NCI-H510A (cell line): ENCODE results near the gene LRRC61.
"Not testable (repeated sequence)": the region's sequence is repeated elsewhere in the genome, so short reads cannot be mapped to it uniquely, and the experiment has no call there.

Source experiments
- DNase-seq: peaks from one replicate; lab custom pipeline; 2025; lab: John Stamatoyannopoulos, UW

Gene LRRC61, protein sequence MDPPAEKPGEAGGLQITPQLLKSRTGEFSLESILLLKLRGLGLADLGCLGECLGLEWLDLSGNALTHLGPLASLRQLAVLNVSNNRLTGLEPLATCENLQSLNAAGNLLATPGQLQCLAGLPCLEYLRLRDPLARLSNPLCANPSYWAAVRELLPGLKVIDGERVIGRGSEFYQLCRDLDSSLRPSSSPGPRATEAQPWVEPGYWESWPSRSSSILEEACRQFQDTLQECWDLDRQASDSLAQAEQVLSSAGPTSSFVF

GRCh38 chr7:150322833-150323681 is at the start of gene LRRC61, which contains the start of gene ACTR3C:
LRRC61 (plus strand) TSS chr7:150323355; CDS start chr7:150336862, 13,507 bp downstream.
ACTR3C (minus strand) TSS chr7:150323545; CDS start chr7:150295296, 28,249 bp downstream.
- DNase-seq, result peak; percentile 38

- not testable (repeated sequence) for DNase-seq
Measured at GRCh38 chr7:150276132-150276695, 46.9 kb upstream of the LRRC61 start.

DNA sequence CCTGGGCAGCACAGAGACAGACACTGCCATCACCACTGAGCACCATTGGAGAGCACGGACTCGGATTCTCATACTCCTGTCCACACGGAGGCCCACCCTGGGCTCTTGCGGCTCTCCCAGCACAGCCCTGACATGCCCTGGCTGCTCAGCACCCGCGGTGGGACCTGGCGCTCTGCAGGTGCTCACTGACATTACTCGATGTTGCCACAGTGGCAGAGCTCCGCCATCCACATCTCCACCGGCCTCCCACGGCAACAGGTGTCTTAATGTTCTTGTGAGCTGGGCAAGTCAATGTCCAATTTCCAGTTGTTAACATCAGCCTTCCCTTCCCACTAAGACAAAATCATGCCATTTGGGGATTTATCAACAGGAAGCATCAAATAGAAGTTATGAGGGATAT is 44.8 kb upstream of the LRRC61 start:
- not testable (repeated sequence) for DNase-seq

DNA sequence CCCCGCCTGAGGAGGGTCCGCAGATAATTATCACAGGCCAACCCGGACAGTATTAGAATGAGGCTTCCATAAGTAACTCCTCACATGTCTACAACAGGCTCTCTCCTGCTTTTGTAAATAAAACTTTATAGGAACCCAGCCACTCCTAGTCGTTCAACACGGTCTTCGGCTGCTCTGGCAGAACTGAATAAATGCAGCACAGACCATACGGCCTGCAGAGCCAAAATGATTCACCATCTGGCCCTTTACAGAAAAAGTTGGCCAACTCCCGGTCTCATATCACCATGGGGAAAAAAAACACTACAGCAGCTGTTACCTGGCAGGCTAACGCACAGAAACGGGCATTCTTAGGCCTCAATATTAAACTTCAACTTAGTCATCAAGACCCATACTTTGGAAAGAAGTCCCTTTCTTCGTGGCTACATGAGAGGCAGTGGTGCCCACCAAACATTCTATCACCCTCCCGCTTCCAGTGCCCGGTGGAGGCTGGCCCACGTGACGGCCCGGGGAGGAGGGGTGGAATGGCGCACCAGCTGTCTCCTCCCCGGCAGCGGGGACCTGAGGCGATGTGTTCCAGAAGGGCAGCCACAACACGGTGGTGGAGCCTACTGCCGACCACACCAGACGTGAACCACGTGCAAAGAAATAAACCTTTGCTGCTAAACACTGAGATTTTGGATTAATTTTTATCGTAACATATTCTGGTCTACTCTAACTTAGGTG is 41.3 kb upstream of the LRRC61 start:
- DNase-seq, result not testable (repeated sequence)

DNA sequence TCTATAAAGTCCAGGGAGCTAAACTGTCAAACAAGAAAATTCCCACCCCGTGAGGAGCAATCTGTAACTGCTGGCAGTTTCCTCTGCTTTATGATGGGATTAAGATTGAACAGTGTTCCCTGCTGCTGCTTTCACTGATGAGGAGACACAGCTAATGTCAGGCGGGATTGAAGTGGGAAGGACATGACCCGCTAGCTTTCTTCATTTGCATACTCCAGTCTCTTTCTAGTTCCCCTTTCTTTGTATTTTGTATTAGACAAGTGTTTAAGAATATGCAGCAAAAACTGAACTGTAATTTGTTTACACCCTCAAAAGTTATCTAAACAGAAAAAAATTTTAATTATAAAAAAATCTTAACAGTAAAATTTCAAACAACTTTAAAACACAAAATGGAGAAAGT is 40.0 kb upstream of the LRRC61 start:
- not testable (repeated sequence) for DNase-seq

- not testable (repeated sequence) for DNase-seq
Measured at GRCh38 chr7:150283608-150284007, 39.5 kb upstream of the LRRC61 start.

GRCh38 chr7:150285849-150286754 is 37.1 kb upstream of the LRRC61 start:
- DNase-seq, result not testable (repeated sequence)

DNA sequence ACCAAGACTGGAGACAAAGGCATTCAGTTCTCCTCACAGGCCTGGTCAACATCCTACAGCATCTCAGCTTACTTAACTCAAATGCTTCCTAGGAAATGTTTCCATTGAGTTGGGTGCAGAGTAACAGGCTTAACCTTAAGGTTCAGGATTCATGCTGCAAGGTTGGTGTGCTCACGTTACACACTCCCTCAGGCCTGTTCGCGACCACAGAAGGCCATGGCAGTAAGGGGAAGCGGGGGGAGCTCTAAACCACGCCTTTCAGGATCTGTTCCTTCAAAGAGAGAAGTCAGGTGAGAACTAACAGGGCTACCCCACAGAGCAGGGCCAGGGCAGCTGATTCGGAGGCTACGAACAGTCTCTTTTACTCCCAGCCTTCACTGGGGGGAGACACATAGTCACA is 35.3 kb upstream of the LRRC61 start:
- DNase-seq, result not testable (repeated sequence)

DNA sequence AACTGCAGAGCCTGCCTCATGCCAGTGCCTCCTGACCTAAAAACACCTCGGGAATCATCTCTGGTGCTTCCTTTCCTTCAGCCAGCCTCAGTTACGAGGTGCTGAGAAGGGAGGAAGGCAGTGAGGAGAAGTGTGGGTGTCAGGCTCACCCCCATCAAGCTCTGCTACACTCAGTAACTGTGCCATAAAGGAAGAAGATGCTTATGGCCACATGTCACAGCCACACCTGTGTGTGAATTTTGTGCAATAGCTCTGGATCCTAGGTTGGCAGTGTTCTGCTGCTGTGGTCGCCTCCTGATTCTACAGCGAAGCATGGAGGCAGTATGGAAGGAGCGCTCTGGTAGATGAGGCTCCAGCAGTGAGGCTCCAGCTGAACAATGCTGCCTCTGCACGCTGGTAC is 34.3 kb upstream of the LRRC61 start:
- not testable (repeated sequence) for DNase-seq

- not testable (repeated sequence) for DNase-seq
Measured at GRCh38 chr7:150290317-150290716, 32.8 kb upstream of the LRRC61 start.

DNA sequence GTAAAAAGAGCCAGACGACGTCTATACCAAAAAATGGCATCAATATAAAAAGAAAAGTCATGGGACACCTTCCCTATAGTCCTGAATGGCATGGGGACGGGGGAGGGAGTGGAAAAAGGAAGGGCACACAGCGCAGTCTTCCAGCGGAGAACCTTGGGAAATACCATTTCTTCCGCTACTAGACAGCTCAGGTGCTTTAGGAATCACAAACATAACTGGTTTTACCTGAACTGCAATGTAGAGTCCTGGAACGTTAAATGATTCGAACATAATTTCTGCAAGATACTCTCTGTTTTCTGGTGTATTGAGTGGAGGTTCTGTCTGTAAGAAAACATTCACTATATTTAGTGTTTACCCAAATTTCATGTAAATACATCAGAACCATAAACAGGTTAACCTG is 28.1 kb upstream of the LRRC61 start:
- DNase-seq, result not testable (repeated sequence)

DNA sequence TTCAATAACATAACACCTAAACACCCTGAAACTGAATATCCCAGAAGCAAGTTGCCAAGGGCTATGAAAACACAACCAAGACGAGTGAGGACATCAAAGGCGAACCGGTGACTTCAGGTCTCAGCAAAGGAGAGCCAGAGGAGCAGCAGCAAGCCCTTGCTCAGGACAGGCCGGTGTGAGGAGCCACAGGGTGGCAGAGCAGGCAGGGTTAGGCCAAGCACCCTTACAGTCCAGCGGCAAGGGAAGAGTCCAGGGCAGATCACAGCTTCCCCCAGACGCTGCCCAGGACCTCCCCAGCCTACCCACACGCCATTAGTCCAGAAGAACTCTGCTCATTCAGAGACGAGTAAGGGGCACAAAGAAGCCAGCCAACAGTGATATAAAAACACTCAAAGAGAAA is 27.5 kb upstream of the LRRC61 start:
- DNase-seq, result not testable (repeated sequence)

- not testable (repeated sequence) for DNase-seq
Measured at GRCh38 chr7:150296802-150297201, 26.4 kb upstream of the LRRC61 start.

- not testable (repeated sequence) for DNase-seq
Measured at GRCh38 chr7:150297978-150298377, 25.2 kb upstream of the LRRC61 start.

DNA sequence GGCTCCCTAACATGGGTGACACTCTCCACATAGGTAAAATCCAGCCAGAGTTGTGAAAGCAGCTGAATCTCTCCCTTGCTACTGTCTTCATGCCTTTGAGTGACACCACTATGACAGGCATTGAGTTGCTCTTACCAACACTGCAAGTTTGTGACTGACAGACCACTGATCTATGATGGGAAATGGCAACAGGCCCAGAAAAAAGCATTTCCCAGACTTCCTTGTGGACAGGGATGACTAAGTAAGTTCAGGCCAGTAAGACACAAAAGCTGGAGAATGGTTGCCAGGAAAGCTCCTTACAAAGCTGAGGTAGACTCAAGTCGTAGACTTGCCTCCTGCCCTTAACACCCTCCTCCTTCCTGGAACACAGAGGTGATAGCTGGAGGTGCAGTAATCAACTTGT is 20.2 kb upstream of the LRRC61 start:
- not testable (repeated sequence) for DNase-seq

- DNase-seq, result not testable (repeated sequence)
Measured at GRCh38 chr7:150304499-150305258, 18.5 kb upstream of the LRRC61 start.

GRCh38 chr7:150305259-150305902 is 17.8 kb upstream of the LRRC61 start:
- DNase-seq, result not testable (repeated sequence)

DNA sequence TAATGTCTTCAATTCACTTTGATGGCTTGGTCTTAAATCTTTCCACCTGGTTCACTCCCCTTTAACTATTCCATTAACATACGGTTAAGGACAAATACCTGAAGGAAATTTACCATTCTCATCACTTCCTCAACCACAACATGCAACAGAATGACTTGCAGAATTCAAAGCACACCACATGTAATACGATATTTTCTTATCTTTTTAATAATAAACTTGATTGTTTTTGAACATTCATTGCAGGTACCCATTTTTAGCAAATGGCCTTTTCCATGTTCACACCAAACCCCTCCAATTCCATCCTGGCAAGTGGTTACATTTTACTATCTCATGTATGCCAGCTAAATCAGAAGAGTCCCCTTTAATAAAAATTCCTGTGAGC is 17.3 kb upstream of the LRRC61 start:
- not testable (repeated sequence) for DNase-seq

DNA sequence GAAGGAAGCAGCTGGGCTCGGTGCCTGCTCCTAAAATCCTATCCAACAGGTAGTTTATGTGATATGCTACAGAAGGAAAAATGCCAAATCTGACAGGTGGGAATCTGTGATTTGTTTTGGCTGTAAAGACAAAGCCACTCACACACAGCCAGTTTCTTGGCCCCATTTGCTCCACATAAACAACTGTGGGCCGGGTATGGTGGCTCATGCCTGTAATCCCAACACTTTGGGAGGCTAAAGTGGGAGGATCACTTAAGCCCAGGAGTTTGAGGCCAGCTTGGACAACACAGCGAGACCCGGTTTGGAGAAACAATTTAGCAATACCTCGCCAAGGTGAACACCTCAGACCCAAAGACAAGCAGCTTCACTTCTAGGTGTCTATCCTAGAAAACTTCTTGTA is 16.8 kb upstream of the LRRC61 start:
- DNase-seq, result not testable (repeated sequence)

- no peak for DNase-seq
Measured at GRCh38 chr7:150307129-150307528, 16.0 kb upstream of the LRRC61 start.
